K562 treated with DMSO at 1 percent for 48 hours (cell line): Measurements from ENCODE around the gene STK4. TPM values are rescaled to one million over a fixed set of nuclear protein-coding genes. Genes with fewer than 3 reads are reported as not detected.

Experiments used
- total RNA-seq: library from RNA; unstranded; fragments of 300-600 nt; gene quantifications from 2 replicates; pipeline ENCODE4 v1.2.3, GENCODE V29; 2022; ENCODE audit warnings: low replicate concordance; ENCODE audit errors: extremely low read depth

STK4 gene
- total RNA-seq = not detected in 2 replicates

DNA sequence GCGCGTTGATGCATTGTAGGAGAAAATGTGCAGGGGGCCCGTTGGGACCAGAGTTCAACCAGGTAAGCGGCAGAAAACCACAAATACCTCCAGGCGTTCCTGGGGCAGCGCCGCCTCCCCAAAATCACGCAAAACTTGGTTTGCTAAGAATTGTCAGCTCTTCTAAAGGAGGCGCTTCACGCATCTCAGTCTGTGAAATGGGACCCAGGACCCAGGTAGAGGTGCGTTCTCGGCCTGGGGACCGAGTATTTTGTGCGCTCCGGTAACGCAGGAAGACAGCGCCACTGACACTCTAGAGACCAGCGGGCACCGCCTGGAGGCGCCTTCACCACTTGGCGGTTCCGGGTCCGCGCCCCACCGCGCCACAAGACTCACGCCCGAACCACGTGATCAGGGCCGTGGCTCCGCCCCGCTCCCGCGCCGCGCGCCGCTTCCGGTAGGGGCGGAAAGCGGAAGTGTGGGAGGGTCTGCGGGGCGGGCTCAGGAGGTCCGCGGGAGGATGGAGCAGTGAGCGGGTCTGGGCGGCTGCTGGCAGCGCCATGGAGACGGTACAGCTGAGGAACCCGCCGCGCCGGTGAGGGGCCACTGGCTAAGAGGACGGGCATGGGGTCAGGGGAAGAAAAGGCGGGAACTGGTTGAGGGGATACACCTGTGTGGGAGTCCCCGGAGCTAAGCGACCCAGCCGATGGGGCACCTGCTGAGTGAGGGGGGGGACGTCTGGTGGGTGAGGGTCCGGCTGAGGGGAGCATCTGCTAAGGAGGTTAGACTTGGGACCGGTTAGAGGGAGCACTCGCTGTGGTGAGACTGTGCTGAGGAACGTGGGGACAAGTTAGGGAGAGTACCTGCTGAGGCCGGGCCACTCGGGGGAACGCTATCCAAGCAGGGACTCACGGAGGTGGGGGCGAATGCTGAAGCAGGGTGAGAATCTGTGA lies at the start of gene STK4:
TSS of gene STK4 (plus strand) at position 483 of the 932 bp plus-strand sequence. CDS start at position 540, 57 bp downstream.

DNA sequence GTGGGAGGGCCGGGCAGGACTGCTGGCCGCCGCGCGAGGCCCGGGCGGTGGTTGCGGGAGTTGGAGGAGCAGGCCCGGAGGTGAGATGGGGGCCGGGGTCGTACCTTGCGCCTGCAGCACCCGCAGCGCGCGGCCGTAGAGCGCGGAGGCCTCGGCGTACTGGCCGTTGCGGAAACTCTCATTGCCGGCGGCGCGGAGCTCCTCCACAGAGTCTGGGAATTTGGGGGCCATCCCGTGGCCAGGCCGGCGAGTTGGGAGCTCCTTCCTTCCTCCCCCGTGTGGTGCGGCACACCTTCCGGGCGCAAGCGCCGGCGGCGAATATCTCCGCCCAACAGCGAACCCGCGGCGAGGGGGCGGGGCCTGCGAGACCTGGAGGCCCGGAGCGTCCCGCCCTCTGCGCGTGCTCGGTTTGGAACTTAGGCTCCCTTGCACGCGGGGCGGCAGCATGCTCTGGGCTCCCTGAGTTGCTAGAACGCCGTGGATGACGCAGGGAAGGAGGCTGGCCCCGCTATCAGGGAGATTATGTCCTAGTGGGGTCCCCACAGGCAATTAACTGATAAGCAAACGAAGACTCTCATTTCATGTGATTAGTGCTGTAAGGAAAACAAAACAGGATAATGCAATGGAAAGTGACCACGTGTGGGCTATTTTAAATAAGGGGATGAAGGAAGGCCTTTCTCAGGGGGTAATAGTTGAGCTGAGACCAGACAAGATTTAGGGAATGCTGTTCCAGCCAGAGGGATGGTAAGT lies 6.0 kb upstream of the STK4 start, which contains the start of gene TOMM34:
TSS of gene TOMM34 (minus strand) at position 295 of the 750 bp plus-strand sequence. CDS start at position 231, 64 bp downstream.

GRCh38 chr20:45100563-45101245 lies 134.4 kb downstream of the STK4 start, which contains the start of gene KCNS1:
KCNS1 (minus strand) TSS chr20:45101127; CDS start chr20:45099236, 1,891 bp downstream.

DNA sequence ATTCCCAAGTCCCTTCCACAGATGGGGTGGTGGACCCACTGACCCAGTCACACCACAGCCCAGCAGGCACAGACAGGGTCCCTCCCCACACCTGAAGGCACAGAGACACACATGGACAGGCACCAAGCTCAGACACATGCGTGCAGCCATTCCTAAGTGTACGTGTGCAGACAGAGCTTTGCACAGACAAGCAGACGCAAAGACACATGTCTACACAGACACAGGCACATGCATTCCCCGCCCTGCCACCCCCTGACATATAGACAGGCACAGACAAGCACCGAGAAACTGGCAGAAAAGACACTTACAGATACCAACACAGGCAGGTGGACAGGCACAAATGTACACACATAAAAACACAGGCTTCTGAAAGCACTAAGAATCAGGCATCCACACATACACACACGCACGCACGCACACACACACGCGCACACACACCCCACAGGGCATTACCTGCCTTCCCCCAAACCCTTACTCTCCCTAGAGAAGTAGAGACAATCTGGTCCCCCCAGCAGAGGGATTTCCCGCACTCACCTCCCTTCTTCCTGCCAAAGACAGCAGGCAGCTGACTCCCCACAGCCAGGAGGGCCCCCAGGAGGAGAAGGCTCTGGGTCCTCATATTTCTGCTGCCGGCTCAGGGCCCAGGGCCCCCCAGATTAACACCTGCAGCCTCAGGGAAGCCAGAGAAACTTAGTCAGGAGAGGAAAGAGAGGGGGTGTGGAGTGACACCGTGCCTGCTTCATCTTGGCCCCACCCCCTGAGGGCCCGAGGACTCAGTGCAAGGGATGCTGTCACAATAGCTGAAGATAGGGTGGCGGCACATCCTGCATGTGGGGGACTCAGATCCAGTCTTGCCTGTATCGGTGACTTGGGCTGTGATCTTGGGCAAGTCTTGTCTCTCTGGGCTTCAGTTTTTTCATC lies 148.4 kb downstream of the STK4 start, which contains the start of gene WFDC5:
TSS of gene WFDC5 (minus strand) at position 710 of the 921 bp plus-strand sequence. CDS start at position 619, 91 bp downstream.

GRCh38 chr20:45124365-45124764 lies 158.1 kb downstream of the STK4 start, which contains the start of gene WFDC12:
WFDC12 (minus strand) TSS chr20:45124465; CDS start chr20:45124447, 18 bp downstream.

Other genes starting within 250 kb of the STK4 start
- not detected in 2 replicates for gene KCNK15, start 220.6 kb upstream of the STK4 start, total RNA-seq
- not detected in 2 replicates for gene RIMS4, start 156.0 kb upstream of the STK4 start, total RNA-seq
- not detected in 2 replicates for gene YWHAB, start 80.8 kb upstream of the STK4 start, total RNA-seq
- gene PABPC1L, start 56.5 kb upstream of the STK4 start, total RNA-seq = not detected in 2 replicates
- not detected in 2 replicates for gene TOMM34, start 6.1 kb upstream of the STK4 start, total RNA-seq
- not detected in 2 replicates for gene KCNS1, start 134.6 kb downstream of the STK4 start, total RNA-seq
- gene WFDC5, start 148.7 kb downstream of the STK4 start, total RNA-seq = not detected in 2 replicates
- not detected in 2 replicates for gene WFDC12, start 158.0 kb downstream of the STK4 start, total RNA-seq
- gene PI3, start 208.4 kb downstream of the STK4 start, total RNA-seq = not detected in 2 replicates
- gene SEMG1, start 240.5 kb downstream of the STK4 start, total RNA-seq = not detected in 2 replicates